HG03354 (cell line): ENCODE data around the gene SBSN.
A peak's percentile ranks its signal among the peaks of the same experiment; 100 is the strongest.
"Not testable (repeated sequence)": the region's sequence is repeated elsewhere in the genome, so short reads cannot be mapped to it uniquely, and the experiment has no call there.

Experiments
- ATAC-seq: cut with Tn5 transposase; IDR thresholded peaks from one replicate; pipeline ENCODE4 v1.9.1; 2021; ENCODE audit warnings: mild to moderate bottlenecking; ENCODE audit not compliant: unreplicated experiment, poor library complexity, severe bottlenecking

Gene SBSN

GRCh38 chr19:35484252-35485036 lies 43.7 kb downstream of the SBSN start:
- ATAC-seq = peak; percentile 79

- ATAC-seq = no peak
These were observed 45.0 kb downstream of the SBSN start for GRCh38 chr19:35483089-35483488.

GRCh38 chr19:35478794-35479677 lies 49.1 kb downstream of the SBSN start:
- no peak for ATAC-seq

- no peak for ATAC-seq
These were observed 52.0 kb downstream of the SBSN start for GRCh38 chr19:35476149-35476548.

- not testable (repeated sequence) for ATAC-seq
These were observed 53.5 kb downstream of the SBSN start for GRCh38 chr19:35474594-35474993.

- no peak for ATAC-seq
These were observed 54.0 kb downstream of the SBSN start for GRCh38 chr19:35474104-35474503.
